Measurements from ENCODE around the gene SMCO2. TPM values are rescaled to one million over a fixed set of nuclear protein-coding genes. Genes with fewer than 3 reads are reported as not detected.

The SMCO2 gene
- total and polyA plus RNA-seq, 2 of the 13 experiments (the other 11 are each of a cell fraction or from before 2014, with no cell fraction given): 0.15 TPM; not detected in 1

- CTCF ChIA-PET (ENCODE audit: low intra/inter-chr PET ratio, low total read pairs): no interaction called here
- TF ChIP-seq ZNF205 (CRISPR knock-in tag; IDR thresholded peaks at IDR 0.05): no peak
- no peak for TF ChIP-seq U2AF1 (optimal IDR thresholded peaks at IDR 0.05; ENCODE audit: low read depth, low read length)
- TF ChIP-seq SSRP1 (CRISPR knock-in tag; IDR thresholded peaks at IDR 0.05): no peak
- no peak for TF ChIP-seq ZNF550 (CRISPR knock-in tag; IDR thresholded peaks at IDR 0.05; ENCODE audit: borderline replicate concordance)
- TF ChIP-seq NCOA5 (CRISPR knock-in tag; IDR thresholded peaks at IDR 0.05): no peak
- TF ChIP-seq SATB2 (CRISPR knock-in tag; IDR thresholded peaks at IDR 0.05): no peak
- no peak for TF ChIP-seq TCF7L2 (IDR thresholded peaks at IDR 0.05; ENCODE audit: low read depth, low read length)
- no peak for TF ChIP-seq CENPX (CRISPR knock-in tag; IDR thresholded peaks at IDR 0.05)
- TF ChIP-seq NKX3-1 (CRISPR knock-in tag; IDR thresholded peaks at IDR 0.05): no peak
- TF ChIP-seq SIX4 (CRISPR knock-in tag; IDR thresholded peaks at IDR 0.05): no peak
- no peak for TF ChIP-seq ZNF232 (CRISPR knock-in tag; IDR thresholded peaks at IDR 0.05; ENCODE audit: borderline replicate concordance)
- no peak for TF ChIP-seq ZNF337 (CRISPR knock-in tag; IDR thresholded peaks at IDR 0.05; ENCODE audit: borderline replicate concordance, low read depth)
- Histone ChIP-seq H3K9ac (ENCODE audit: insufficient read depth, low read depth, low read length) (no peak overlapping the region), H3K27me3 (ENCODE audit: control insufficient read depth in 1 of 2, insufficient read depth in 2 of 2, low read length in 2 of 2) (no peaks in the 10 kb centered on the region; a peak in 1 of 5 replicates), H4K20me1 (ENCODE audit: insufficient read depth, low read length) (no peaks in the 10 kb centered on the region), H2AFZ (ENCODE audit: low read length) (no peak overlapping the region), H3K27ac (ENCODE audit: extremely low read length, insufficient read depth, low read length) (no peak overlapping the region), H3K4me1 (ENCODE audit: insufficient read depth, low read length) (peaks cover 11% of the 10 kb centered on the region), H3K4me2 (ENCODE audit: low read depth, low read length) (no peak overlapping the region), H3K4me3 (replicated peaks in 1 of 3; ENCODE audit: insufficient read depth in 1 of 3, low read depth in 2 of 3, low read length in 3 of 3) (no peak overlapping the region), H3K36me3 (replicated peaks in 1 of 2; ENCODE audit: control insufficient read depth in 1 of 2, insufficient read depth in 2 of 2, low read length in 2 of 2) (no peaks in the 10 kb centered on the region), H3K79me2 (ENCODE audit: insufficient read depth, low read length) (no peaks in the 10 kb centered on the region), H3K9me3 (ENCODE audit: low read length) (no peaks in the 10 kb centered on the region)
- intact Hi-C loops (cut with micrococcal nuclease; ENCODE audit: unreplicated experiment): no loop called here
- ATAC-seq (no peak), DNase-seq (ENCODE audit: low spot score) (no peak), FAIRE-seq (no peak)
- in situ Hi-C loops (cut with HindIII; ENCODE audit: extremely low pct_ligation_motif_present, low pct_unique_long_range_greater_than_20kb): no loop called here
- POLR2A ChIA-PET: no interaction called here
- no TSS peak for BruUV-seq (replicated peaks)
- WGBS (ENCODE audit: low lambda C conversion rate): 68% methylated on average over 8 of the region's 8 CpGs
Measured at GRCh38 chr12:27447761-27448160, 1.2 kb downstream of the SMCO2 start.

DNA sequence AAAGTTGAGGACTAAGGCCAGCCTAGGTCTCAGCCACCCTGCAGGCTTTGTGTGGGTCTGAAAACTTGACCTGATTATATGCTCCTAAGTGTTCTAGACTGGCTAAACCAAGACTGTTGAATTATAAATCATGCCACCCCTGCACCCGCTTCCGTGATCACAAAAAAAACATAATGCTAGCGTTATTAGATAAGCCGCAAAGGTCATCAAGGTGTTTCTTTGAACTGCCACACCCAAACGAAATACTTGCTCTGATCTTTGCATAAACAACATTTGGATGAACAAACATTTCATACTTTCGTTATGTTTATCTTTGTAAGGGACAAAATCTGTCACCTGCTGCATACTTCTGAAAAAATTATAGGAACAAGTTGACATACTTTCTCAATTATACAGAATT lies 2.5 kb downstream of the SMCO2 start:
- DNase-seq (ENCODE audit: low spot score) (peak; percentile 9), ATAC-seq (no peak)
- TF ChIP-seq NR2F6 (IDR thresholded peaks at IDR 0.05) (0 out of 2 replicates have a peak, but pooled peaks have one; percentile 14), NR2F6 (CRISPR knock-in tag; IDR thresholded peaks at IDR 0.05) (no peak), TCF7 (IDR thresholded peaks at IDR 0.05; ENCODE audit: low read depth) (peak; percentile 40; the same call in 1 of the 2 replicates), ATF3 (CRISPR knock-in tag; IDR thresholded peaks at IDR 0.05) (no peak), FOXP1 (IDR thresholded peaks at IDR 0.05) (no peak), FOXP1 (CRISPR knock-in tag; IDR thresholded peaks at IDR 0.05) (0 out of 2 replicates have a peak, but pooled peaks have one; percentile 28), ZNF44 (CRISPR knock-in tag; IDR thresholded peaks at IDR 0.05) (no peak), U2AF1 (optimal IDR thresholded peaks at IDR 0.05; ENCODE audit: low read depth, low read length) (no peak)
- TF ChIP-seq, protein P1, sequence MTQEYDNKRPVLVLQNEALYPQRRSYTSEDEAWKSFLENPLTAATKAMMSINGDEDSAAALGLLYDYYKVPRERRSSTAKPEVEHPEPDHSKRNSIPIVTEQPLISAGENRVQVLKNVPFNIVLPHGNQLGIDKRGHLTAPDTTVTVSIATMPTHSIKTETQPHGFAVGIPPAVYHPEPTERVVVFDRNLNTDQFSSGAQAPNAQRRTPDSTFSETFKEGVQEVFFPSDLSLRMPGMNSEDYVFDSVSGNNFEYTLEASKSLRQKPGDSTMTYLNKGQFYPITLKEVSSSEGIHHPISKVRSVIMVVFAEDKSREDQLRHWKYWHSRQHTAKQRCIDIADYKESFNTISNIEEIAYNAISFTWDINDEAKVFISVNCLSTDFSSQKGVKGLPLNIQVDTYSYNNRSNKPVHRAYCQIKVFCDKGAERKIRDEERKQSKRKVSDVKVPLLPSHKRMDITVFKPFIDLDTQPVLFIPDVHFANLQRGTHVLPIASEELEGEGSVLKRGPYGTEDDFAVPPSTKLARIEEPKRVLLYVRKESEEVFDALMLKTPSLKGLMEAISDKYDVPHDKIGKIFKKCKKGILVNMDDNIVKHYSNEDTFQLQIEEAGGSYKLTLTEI (CRISPR knock-in tag; conservative IDR thresholded peaks at IDR 0.05): no peak
- TF ChIP-seq, protein P2, sequence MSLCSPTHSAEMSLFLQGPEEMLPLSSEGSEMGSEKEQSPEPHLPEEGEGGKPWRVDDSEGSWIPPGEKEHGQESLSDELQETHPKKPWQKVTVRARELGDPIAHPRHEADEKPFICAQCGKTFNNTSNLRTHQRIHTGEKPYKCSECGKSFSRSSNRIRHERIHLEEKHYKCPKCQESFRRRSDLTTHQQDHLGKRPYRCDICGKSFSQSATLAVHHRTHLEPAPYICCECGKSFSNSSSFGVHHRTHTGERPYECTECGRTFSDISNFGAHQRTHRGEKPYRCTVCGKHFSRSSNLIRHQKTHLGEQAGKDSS (CRISPR knock-in tag; IDR thresholded peaks at IDR 0.05; ENCODE audit: borderline replicate concordance, low read depth): no peak

More for the DNA sequence above, 2.5 kb downstream of the SMCO2 start:
- FAIRE-seq: no peak
- Histone ChIP-seq H3K27me3 (ENCODE audit: control insufficient read depth in 1 of 2, insufficient read depth in 2 of 2, low read length in 2 of 2) (no peaks in the 10 kb centered on the region; a peak in 1 of 5 replicates), H3K36me3 (replicated peaks in 1 of 2; ENCODE audit: control insufficient read depth in 1 of 2, insufficient read depth in 2 of 2, low read length in 2 of 2) (no peaks in the 10 kb centered on the region), H3K4me2 (ENCODE audit: low read depth, low read length) (no peak overlapping the region), H3K27ac (ENCODE audit: extremely low read length, insufficient read depth, low read length) (no peak overlapping the region), H3K79me2 (ENCODE audit: insufficient read depth, low read length) (no peaks in the 10 kb centered on the region), H3K4me1 (ENCODE audit: insufficient read depth, low read length) (peaks cover 11% of the 10 kb centered on the region), H3K4me3 (replicated peaks in 1 of 3; ENCODE audit: insufficient read depth in 1 of 3, low read depth in 2 of 3, low read length in 3 of 3) (no peak overlapping the region), H3K9ac (ENCODE audit: insufficient read depth, low read depth, low read length) (no peak overlapping the region), H2AFZ (ENCODE audit: low read length) (no peak overlapping the region), H3K9me3 (ENCODE audit: low read length) (no peaks in the 10 kb centered on the region), H4K20me1 (ENCODE audit: insufficient read depth, low read length) (no peaks in the 10 kb centered on the region)
- POLR2A ChIA-PET: no interaction called here
- in situ Hi-C loops (cut with HindIII; ENCODE audit: extremely low pct_ligation_motif_present, low pct_unique_long_range_greater_than_20kb) (no loop called here), intact Hi-C loops (cut with micrococcal nuclease; ENCODE audit: unreplicated experiment) (no loop called here)
- CTCF ChIA-PET (ENCODE audit: low intra/inter-chr PET ratio, low total read pairs): no interaction called here
- WGBS (ENCODE audit: low lambda C conversion rate): 4% methylated on average over 6 of the region's 6 CpGs
- BruUV-seq (replicated peaks): no TSS peak

Data from HepG2 (cell line).